SK-N-SH (cell line): ENCODE measurements around the gene GALNTL6. TPM values are rescaled to one million over a fixed set of nuclear protein-coding genes. Genes with fewer than 3 reads are reported as not detected.

Source experiments
- CTCF ChIA-PET: fragments of 300-600, 350-600 bp; formaldehyde crosslinking; extraction: SDS; loops from one replicate; lab custom pipeline; 2021; lab: Yijun Ruan, JAX
- POLR2A ChIA-PET: fragments of 350-600 bp; sonication (Branson Sonifier 250); formaldehyde crosslinking; extraction: SDS; loops from one replicate; lab custom pipeline; 2020; ENCODE audit warnings: antibody characterized with exemption, inconsistent platforms; lab: Yijun Ruan, JAX
- DNase-seq: peaks from one replicate; pipeline ENCODE4 v3.0.0; 2012
- H2AFZ ChIP-seq: fragments of 200-600 bp; sonication (generic); 2 replicates; pipeline ENCODE4 v1.8.1; 2016; ENCODE audit warnings: antibody characterized with exemption, mild to moderate bottlenecking, low read depth
- H3F3A ChIP-seq: fragments of 200-600 bp; sonication (generic); replicated peaks from 2 replicates; pipeline ENCODE3; 2016; ENCODE audit warnings: antibody characterized with exemption, mild to moderate bottlenecking; ENCODE audit not compliant: insufficient read depth
- H3K27ac ChIP-seq, 2 experiments: fragments of 200-500 bp in 1 of 2; fragments of 200-600 bp in 1 of 2; sonication (Bioruptor generic) in 1 of 2; sonication (generic), shearing (Covaris generic) in 1 of 2; 2 replicates each; pipeline versions ENCODE4 v1.5.1 to v1.6.1; 2014 to 2016; ENCODE audit warnings: low read depth in 2 of 2, inconsistent platforms in 1 of 2, low read length in 1 of 2, mild to moderate bottlenecking in 1 of 2, mixed read lengths in 1 of 2
- H3K27me3 ChIP-seq: fragments of 200-600 bp; sonication (generic), shearing (Covaris generic); 2 replicates; pipeline ENCODE4 v1.6.1; 2016; ENCODE audit warnings: mixed run types; ENCODE audit not compliant: insufficient read depth
- H3K36me3 ChIP-seq, 2 experiments: fragments of 200-500 bp in 1 of 2; fragments of 200-600 bp in 1 of 2; sonication (Bioruptor generic) in 1 of 2; sonication (generic) in 1 of 2; replicated peaks in 1 of 2; 2 replicates each; pipeline versions ENCODE3 to v1.5.1; 2014 to 2016; ENCODE audit warnings: low read length in 1 of 2, mild to moderate bottlenecking in 1 of 2; ENCODE audit not compliant: insufficient read depth in 2 of 2, control insufficient read depth in 1 of 2
- H3K4me1 ChIP-seq, 2 experiments: fragments of 200-500 bp in 1 of 2; fragments of 200-600 bp in 1 of 2; sonication (Bioruptor generic) in 1 of 2; sonication (generic), shearing (Covaris generic) in 1 of 2; 2 replicates each; pipeline versions ENCODE4 v1.5.1 to v1.6.1; 2014 to 2016; ENCODE audit warnings: low read depth in 1 of 2, low read length in 1 of 2, mixed run types in 1 of 2; ENCODE audit not compliant: insufficient read depth in 2 of 2, control insufficient read depth in 1 of 2
- H3K4me2 ChIP-seq: fragments of 200-600 bp; sonication (generic), shearing (Covaris generic); 2 replicates; pipeline ENCODE4 v1.6.1; 2017; ENCODE audit warnings: mixed run types
- H3K4me3 ChIP-seq, 2 experiments: fragments of 200-500 bp in 1 of 2; fragments of 200-600 bp in 1 of 2; sonication (Bioruptor generic) in 1 of 2; sonication (generic), shearing (Covaris generic) in 1 of 2; 2 replicates each; pipeline versions ENCODE4 v1.5.1 to v1.8.1; 2014 to 2016; ENCODE audit warnings: low read depth in 2 of 2, inconsistent platforms in 1 of 2, low read length in 1 of 2, mild to moderate bottlenecking in 1 of 2, mixed read lengths in 1 of 2, moderate library complexity in 1 of 2
- H3K79me2 ChIP-seq: fragments of 200-600 bp; sonication (generic); 2 replicates; pipeline ENCODE4 v1.8.1; 2017; ENCODE audit warnings: mild to moderate bottlenecking; ENCODE audit not compliant: insufficient read depth
- H3K9ac ChIP-seq: fragments of 200-600 bp; sonication (generic); 2 replicates; pipeline ENCODE4 v1.6.1; 2017; ENCODE audit warnings: mixed run types
- H3K9me2 ChIP-seq: fragments of 200-600 bp; sonication (generic); 2 replicates; pipeline ENCODE4 v1.6.1; 2017; ENCODE audit warnings: mixed run types
- H3K9me3 ChIP-seq: fragments of 200-600 bp; sonication (generic); 2 replicates; pipeline ENCODE4 v1.6.1; 2017; ENCODE audit warnings: mixed run types, mild to moderate bottlenecking, moderate library complexity
- H4K20me1 ChIP-seq: fragments of 200-600 bp; sonication (generic); 2 replicates; pipeline ENCODE4 v1.6.1; 2017; ENCODE audit warnings: mild to moderate bottlenecking, mixed run types; ENCODE audit not compliant: insufficient read depth
- FOSL2 ChIP-seq: IDR thresholded peaks from 2 replicates; pipeline ENCODE4 v1.4.0; 2012; ENCODE audit warnings: low read depth, mild to moderate bottlenecking, moderate library complexity, borderline replicate concordance
- GABPA ChIP-seq: IDR thresholded peaks from 2 replicates; pipeline ENCODE4 v1.4.0; 2012; ENCODE audit warnings: low read depth, mild to moderate bottlenecking
- MAX ChIP-seq: IDR thresholded peaks from 2 replicates; pipeline ENCODE4 v1.4.0; 2012; ENCODE audit warnings: low read depth
- MXI1 ChIP-seq: IDR thresholded peaks from 2 replicates; pipeline ENCODE4 v1.6.1; 2012; ENCODE audit warnings: mild to moderate bottlenecking, low read depth, low read length, improper control_type of control experiment
- RXRA ChIP-seq: IDR thresholded peaks from 2 replicates; pipeline ENCODE4 v1.4.0; 2012; ENCODE audit warnings: low read depth, mild to moderate bottlenecking, borderline replicate concordance
- WGBS: methylation state at CpG from one replicate; pipeline ENCODE4 v1.1.6; 2017; ENCODE audit warnings: low lambda C conversion rate; 5-methylcytosine and 5-hydroxymethylcytosine counted together
- polyA plus RNA-seq, 3 experiments: library from polyadenylated mRNA; depleted of rRNA; stranded (reverse); fragments of >200 nt; gene quantifications; 2 replicates each; pipeline ENCODE4 v1.2.3, GENCODE V29; 2012
- TF ChIP-seq, protein P1 (sequence below): IDR thresholded peaks from 2 replicates; pipeline ENCODE4 v1.4.0; 2012; ENCODE audit warnings: low read depth, borderline replicate concordance
- TF ChIP-seq, protein P2 (sequence below): IDR thresholded peaks from 2 replicates; pipeline ENCODE4 v1.6.1; 2012; ENCODE audit warnings: mild to moderate bottlenecking, low read depth, low read length, moderate library complexity

The GALNTL6 gene
- polyA plus RNA-seq, 1 of the 3 experiments (the other 2 are of a cell fraction): 0.07 TPM

- Histone ChIP-seq H3F3A (no peaks in the 10 kb centered on the region), H3K27ac (no peak overlapping the region), H3K27me3 (no peaks in the 10 kb centered on the region), H3K4me1 (no peaks in the 10 kb centered on the region), H4K20me1 (no peaks in the 10 kb centered on the region), H3K9ac (no peak overlapping the region), H2AFZ (no peak overlapping the region), H3K9me2 (no peaks in the 10 kb centered on the region), H3K36me3 (no peaks in the 10 kb centered on the region), H3K4me3 (no peak overlapping the region), H3K9me3 (no peaks in the 10 kb centered on the region), H3K4me2 (no peak overlapping the region), H3K79me2 (no peaks in the 10 kb centered on the region)
- DNase-seq: no peak
- ChIA-PET CTCF (no interaction called here), POLR2A (no interaction called here)
- TF ChIP-seq FOSL2 (no peak), RXRA (no peak), MXI1 (no peak)
- TF ChIP-seq, protein P1, sequence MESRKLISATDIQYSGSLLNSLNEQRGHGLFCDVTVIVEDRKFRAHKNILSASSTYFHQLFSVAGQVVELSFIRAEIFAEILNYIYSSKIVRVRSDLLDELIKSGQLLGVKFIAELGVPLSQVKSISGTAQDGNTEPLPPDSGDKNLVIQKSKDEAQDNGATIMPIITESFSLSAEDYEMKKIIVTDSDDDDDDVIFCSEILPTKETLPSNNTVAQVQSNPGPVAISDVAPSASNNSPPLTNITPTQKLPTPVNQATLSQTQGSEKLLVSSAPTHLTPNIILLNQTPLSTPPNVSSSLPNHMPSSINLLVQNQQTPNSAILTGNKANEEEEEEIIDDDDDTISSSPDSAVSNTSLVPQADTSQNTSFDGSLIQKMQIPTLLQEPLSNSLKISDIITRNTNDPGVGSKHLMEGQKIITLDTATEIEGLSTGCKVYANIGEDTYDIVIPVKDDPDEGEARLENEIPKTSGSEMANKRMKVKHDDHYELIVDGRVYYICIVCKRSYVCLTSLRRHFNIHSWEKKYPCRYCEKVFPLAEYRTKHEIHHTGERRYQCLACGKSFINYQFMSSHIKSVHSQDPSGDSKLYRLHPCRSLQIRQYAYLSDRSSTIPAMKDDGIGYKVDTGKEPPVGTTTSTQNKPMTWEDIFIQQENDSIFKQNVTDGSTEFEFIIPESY: no peak
- TF ChIP-seq, protein P2, sequence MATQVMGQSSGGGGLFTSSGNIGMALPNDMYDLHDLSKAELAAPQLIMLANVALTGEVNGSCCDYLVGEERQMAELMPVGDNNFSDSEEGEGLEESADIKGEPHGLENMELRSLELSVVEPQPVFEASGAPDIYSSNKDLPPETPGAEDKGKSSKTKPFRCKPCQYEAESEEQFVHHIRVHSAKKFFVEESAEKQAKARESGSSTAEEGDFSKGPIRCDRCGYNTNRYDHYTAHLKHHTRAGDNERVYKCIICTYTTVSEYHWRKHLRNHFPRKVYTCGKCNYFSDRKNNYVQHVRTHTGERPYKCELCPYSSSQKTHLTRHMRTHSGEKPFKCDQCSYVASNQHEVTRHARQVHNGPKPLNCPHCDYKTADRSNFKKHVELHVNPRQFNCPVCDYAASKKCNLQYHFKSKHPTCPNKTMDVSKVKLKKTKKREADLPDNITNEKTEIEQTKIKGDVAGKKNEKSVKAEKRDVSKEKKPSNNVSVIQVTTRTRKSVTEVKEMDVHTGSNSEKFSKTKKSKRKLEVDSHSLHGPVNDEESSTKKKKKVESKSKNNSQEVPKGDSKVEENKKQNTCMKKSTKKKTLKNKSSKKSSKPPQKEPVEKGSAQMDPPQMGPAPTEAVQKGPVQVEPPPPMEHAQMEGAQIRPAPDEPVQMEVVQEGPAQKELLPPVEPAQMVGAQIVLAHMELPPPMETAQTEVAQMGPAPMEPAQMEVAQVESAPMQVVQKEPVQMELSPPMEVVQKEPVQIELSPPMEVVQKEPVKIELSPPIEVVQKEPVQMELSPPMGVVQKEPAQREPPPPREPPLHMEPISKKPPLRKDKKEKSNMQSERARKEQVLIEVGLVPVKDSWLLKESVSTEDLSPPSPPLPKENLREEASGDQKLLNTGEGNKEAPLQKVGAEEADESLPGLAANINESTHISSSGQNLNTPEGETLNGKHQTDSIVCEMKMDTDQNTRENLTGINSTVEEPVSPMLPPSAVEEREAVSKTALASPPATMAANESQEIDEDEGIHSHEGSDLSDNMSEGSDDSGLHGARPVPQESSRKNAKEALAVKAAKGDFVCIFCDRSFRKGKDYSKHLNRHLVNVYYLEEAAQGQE: no peak
- 48% methylated on average over 2 of the region's 2 CpGs for WGBS
These were observed 355.7 kb downstream of the GALNTL6 start for GRCh38 chr4:172168888-172169287.

GRCh38 chr4:172169871-172170270, 356.7 kb downstream of the GALNTL6 start:
- no peak for TF ChIP-seq RXRA
- no peak for TF ChIP-seq MAX
- TF ChIP-seq GABPA: no peak
- TF ChIP-seq, protein P1: no peak
- H3K9ac ChIP-seq: no peak overlapping the region
- no peaks in the 10 kb centered on the region for H3F3A ChIP-seq
- no peaks in the 10 kb centered on the region for H3K4me1 ChIP-seq
- H3K9me3 ChIP-seq: no peaks in the 10 kb centered on the region
- no peak overlapping the region for H3K27ac ChIP-seq
- WGBS: 31% methylated on average over 1 of the region's 1 CpG
- H4K20me1 ChIP-seq: no peaks in the 10 kb centered on the region
- H3K4me3 ChIP-seq: no peak overlapping the region
- H3K27me3 ChIP-seq: no peaks in the 10 kb centered on the region
- H3K36me3 ChIP-seq: no peaks in the 10 kb centered on the region
- H3K79me2 ChIP-seq: no peaks in the 10 kb centered on the region
- no peak overlapping the region for H2AFZ ChIP-seq
- ChIA-PET CTCF (no interaction called here), POLR2A (no interaction called here)
- no peak for DNase-seq
- H3K9me2 ChIP-seq: no peaks in the 10 kb centered on the region
- no peak overlapping the region for H3K4me2 ChIP-seq
